GM21528 (cell line): ENCODE measurements around the gene PUDP.
"Not testable (repeated sequence)": the region's sequence is repeated elsewhere in the genome, so short reads cannot be mapped to it uniquely, and the experiment has no call there.

Experiments used
- ATAC-seq: cut with Tn5 transposase; IDR thresholded peaks from one replicate; pipeline ENCODE4 v1.9.1; 2021; ENCODE audit warnings: mild to moderate bottlenecking, moderate library complexity; ENCODE audit not compliant: unreplicated experiment, low FRiP score

Gene PUDP

DNA sequence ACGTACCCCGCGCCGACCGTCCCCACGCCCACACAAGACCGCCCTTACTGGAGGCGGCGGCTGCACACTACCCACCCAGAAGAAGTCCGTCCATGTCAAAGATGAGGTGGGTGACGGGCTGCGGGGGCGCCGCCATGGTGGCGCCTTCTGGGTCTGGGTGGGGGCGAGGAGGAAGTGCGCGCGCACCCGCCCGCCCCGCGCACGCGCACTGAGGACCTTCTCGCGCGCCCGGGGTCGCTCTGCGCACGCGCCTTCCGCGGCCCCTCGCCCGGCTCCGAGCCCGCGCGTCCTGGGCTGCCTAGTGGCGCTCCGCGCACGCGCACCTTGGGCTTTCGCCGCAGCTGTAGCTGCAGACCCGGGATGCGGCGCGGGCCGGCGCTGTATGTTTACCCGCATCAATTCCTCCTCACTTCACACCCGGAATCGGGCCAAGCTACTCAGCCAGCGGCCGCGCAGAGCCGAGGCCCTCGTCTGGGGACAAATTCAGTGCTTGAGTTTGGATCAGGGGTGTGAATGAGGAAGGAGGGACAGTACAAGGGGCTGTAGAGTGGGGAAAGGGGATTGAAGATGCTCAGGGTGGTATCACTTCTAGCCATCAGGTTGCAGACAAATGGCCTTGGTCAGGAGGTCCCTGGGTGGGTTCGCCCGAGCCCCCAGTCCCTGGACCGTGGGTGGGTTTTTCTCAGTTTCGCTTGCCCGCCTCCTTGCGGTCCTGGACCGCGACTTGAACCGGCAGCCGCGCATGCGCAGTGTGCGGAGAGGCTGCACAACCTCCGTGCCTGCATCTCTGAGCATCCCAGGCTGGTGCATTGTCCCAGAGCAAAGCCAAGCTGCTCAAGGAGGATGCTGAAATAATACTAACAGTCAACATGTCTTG, at the start of gene PUDP:
TSS of gene PUDP (minus strand) at position 176 of the 877 bp plus-strand sequence. CDS start at position 136, 40 bp downstream.
- ATAC-seq = peak; percentile 79

DNA sequence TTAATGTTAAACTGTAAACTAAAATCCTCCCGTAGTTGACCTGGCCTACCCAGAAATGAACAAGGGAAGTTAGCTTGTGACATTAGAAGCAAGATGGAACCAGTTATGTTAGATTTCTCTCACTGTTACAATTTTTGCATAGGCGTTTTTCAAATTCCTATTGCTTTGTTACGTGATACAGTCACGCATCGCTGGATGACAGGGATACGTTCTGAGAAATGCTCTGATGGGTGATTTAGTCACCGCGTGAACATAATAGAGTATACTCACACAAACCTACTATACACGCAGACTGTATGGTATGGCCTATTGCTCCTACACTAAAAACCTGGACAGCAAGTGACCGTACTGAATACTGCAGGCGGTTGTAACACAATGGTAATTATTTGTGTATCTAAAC, 46.7 kb upstream of the PUDP start:
- ATAC-seq = no peak

DNA sequence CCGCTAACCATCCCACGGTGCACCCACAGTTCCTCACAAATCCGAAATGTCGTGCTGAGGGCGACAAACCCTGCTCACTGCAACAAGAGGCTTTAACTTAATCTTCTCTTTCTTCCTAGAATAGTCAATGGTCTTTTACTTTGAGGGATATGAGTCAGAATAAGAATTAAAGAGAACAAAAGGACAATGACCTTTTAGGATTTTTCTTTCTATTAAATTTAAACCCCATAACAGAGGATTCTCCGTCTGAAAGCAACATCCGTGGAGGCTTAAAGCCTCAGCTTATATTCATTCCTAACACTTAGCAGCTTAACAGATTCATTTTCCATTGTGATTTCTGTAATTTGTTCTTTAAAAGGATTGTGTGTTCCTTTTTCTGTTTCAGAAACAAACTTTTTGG, 44.9 kb upstream of the PUDP start:
- ATAC-seq = no peak

DNA sequence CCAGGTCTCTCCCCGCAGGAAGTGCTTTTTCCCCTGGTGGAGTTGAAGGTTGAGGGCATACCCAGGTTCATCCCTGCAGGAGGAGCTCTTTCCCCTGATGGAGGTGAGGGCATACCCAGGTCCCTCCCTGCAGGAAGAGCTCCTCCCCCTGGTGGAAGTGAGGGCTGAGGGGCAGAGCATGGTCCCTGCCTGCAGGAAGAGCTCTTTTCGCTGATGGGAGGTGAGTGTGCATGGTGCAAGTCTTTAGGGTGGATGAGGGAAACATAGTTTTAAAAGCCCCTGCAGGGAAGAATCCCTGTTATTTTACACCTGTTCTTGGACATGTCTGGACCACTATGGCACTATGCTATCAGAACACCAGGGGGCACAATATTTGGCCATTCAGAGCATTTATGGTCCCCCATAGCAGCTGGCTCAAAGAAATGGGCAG, 43.7 kb upstream of the PUDP start:
- no peak for ATAC-seq

DNA sequence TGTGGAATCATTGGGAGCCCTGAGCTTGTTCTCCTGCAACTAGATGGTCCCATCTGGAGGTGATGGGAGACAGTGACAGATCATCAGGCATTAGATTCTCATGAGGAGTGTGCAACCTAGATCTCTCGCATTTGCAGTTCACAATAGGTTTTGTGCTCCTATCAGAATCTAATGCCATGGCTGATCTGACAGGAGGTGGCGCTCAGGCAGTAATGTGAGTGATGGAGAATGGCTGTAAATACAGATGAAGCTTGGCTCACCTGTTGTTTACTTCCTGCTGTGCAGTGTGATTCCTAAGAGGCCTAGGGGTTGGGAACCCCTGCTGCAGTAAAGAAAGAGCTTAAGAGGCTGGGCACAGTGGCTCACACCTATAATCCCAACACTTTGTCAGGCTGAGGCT, 42.2 kb upstream of the PUDP start:
- no peak for ATAC-seq

DNA sequence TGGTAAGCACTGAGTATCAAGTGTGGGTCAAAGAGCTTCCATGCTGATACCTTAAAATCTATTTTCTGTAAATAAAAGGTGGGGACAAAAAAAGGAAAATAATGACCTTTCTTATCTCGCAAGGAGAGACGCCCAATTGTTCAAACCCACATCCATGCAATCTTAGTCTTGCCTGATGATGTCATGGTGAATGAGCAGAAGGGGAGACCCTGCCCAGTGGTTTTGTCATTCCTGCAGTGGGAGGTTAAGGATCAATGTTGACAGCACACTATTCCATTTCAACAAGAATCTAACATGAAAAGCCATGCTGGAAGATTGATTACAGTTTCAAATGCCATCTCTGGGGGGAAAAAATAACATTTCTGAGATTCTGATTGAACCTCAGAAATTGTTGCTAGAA, 40.7 kb upstream of the PUDP start:
- no peak for ATAC-seq

DNA sequence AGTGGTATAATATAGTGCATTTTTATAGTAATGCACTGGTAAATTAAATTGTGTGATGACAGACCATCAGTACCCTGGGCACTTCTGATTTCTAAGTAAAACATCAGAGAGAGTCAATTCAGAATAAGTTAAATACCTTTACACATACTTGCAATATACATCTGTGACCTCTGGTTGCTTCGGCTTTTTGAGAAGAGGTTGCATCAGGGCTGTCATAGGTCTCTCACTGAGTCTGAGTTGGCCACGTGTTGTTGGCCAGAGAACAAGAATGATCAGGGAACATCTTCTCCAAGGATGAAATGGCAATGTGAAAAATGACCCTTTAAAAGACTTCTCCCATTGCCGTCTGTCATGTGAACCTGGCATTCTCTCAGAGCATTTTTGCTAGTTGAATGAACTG, 36.9 kb upstream of the PUDP start:
- ATAC-seq = no peak

DNA sequence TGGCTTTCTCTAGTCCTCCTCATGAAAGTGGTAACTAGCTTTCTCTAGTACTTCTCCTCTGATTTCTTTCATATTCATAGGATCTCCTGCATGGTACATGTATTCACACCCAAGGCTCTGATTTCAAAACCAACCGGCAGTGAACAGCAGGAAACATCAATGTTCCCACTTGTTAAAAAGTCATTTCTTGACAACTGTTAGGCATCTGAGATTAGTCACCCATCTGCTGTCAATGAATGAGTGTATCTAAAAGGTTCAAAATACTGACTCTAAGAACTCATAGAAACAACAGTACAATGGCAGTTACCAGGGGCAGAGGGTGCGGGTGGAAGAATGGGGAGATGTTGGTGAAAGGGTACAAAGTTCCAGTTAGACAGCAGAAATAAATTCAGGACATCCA, 31.5 kb upstream of the PUDP start:
- ATAC-seq = no peak

DNA sequence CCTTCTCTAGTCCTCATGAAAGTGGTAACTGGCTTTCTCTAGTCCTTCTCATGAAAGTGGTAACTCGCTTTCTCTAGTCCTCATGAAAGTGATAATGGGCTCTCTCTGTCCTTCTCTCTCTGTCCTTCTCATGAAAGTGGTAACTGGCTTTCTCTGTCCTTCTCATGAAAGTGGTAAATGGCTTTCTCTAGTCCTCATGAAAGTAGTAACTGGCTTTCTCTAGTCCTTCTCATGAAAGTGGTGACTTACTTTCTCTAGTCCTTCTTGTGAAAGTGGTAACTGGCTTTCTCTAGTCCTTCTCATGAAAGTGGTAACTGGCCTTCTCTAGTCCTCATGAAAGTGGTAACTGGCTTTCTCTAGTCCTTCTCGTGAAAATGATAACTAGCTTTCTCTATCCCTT, 30.9 kb upstream of the PUDP start:
- not testable (repeated sequence) for ATAC-seq

DNA sequence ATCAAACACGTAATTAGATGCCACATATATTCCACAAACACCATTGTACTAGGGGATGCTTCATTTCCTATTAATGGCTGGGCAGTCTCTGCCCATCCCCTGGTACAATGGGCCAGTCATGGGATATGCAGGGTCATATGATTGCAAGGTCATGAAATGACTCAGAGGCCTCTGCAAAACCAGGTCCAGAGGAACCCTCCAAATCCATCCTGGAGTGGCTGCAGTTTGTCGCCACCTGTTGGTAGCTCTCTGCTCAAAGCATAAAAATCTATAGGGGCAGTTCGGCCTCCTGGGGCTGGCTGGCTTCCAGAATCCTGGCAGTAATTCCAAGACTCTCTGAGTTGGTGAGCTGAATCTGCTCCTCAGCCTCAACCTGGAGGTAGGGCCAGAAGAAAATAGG, 22.9 kb upstream of the PUDP start:
- ATAC-seq = no peak

DNA sequence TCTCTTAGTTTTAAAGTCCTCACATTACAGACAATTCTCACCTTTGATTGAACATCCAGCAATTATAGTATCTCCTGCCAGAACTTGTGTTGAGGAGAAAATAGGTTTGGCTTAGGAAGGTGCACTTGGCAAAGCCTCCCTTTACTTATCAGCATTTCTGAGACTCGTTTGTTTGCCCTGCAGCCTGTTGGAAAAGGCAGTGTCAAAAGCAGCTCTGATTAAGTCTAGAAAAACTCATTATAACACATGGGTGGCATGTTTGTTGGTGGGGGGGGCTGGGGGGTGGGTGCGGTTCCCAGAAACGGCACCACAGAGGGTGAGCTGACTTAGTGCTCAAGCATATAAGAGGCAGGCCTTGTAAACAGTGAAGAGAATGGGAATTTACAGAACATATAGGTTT, 21.7 kb upstream of the PUDP start:
- ATAC-seq = no peak

DNA sequence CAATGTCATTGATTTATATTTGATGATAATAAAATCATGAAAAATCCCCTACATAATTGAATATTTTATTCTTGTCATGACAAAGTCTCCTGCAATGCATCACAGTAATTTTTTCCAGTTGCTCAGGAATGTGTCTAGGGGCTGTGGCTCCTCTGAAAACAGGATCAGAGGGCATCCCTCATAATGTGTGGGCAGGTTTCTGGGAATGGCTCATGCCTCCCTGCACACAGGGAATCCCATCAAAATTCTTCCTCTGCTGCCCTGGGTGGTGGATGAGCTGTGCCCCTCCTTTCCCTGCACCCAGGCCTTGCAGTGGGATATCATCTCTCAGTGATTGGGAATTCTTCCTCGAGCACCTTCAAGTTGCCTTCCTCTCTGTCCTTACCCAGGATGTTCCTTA, 20.4 kb upstream of the PUDP start:
- ATAC-seq = no peak

DNA sequence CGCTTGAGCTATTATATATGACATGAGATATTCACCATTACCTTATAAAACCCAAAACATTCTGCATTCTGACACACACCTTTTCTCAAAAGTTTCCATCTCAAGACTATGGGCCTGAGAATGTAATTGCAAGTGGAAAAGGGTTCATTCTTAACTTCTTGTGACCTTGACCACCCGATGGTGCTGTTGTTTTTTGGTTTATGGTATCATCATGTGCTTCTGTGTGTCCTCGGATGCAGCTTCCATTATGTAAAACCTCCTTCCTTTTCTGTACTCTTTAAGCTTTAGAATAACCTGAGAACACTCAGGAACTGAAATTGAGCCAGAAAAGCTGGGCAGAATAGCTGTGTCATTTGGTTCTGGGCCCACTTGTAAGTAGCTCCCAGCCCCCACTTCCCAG, 16.2 kb upstream of the PUDP start:
- no peak for ATAC-seq

DNA sequence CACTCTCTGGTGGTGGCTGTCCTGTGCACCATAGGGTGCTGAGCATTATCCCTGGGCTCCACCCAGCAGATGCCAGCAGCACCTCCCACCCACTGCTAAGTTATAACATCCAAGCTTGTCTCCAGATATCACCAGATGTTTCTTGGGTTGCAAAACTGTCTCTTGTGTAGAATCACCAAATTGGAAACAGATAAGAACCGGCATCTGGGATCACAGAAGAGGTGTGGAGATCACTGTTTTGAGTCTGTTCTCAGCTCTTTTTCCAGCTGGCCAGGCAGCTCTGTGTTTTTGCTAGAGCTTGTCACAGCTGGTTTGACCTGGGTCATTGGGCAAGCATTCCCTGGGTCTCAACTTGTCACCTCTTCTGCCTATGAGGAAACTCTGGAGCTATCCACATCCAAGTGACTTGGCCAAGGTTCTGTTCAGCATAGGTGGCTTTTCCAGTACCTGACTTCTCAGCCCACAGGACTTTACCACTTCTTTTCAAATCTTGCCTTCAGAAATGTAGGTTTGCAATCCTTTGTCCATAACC, 15.3 kb upstream of the PUDP start:
- ATAC-seq = no peak

DNA sequence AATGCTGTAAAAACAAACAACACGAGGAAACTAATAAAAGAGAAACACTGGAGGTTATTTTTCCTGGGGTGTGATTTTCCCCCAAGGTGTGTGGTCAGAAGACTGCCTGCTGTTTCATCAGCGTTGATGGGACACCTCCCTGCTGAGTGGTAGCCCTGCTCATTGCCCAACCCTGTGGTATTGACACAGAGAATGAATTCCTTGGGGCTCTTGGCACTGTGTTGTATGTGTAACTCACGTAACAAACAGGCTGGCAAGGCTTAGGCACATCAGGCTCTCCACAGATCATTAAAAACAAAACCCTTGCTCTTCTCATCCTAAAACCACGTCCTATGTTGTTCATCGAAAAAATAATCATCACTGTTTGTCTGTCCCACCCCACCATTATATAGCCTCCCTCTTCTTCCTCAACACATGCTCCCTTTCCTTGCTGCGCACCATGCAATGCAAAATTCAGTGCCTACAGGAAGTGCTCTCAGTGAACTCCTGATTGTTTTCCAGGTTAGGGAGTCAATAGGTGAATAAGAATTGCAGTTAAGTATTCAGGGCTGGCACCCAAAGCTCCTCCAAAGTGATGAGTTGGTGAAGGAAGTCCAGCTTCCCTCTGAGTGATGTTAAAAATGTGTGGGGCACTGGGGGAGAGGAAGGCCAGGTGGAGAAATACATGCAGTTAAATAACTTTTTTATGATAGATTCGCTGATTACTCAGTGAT, 11.4 kb upstream of the PUDP start:
- ATAC-seq = no peak

DNA sequence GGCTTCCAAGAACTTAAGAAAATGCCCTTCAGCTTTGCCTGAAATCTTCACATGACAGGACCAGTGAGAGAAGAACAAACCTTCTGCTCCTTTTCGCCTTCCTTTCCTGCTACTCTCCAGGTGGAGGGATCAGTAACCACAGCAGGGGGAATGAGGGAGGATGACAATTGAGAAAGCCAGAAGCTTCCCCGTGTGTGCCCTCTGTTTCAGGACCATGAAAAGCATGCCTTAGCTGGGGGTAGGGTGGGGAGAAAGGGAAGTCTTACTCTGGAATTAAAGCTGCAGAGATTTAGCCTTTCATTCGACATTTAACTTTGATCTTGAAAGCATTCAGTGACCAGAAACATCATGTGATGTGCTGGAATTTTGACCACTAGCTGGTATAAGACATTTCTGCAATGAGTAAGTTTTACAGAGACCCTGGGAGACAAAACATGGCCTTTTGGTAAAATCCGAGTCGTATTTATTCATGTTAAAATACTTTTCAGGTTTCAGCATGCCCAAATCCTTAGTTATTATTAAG, 10.6 kb upstream of the PUDP start:
- ATAC-seq = no peak

DNA sequence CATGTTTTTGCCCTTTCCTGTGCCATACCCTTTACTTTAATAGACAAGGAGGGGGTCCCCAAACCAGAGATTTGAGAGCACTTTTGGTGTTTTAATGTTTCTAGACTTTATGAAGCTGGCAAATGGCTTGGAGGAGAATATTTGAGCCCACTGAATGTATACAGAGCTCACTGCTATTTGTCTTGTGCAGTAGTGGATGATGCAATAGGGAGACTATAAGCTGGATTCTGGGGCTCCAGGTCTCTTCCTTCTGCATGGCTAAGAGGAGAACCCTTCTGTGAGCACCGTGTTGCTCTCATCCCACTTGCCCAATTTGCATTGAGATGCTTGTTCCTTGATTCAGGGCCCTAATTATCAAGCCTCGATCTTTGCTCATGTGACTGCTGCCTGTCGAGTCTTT, 8.9 kb upstream of the PUDP start:
- no peak for ATAC-seq

DNA sequence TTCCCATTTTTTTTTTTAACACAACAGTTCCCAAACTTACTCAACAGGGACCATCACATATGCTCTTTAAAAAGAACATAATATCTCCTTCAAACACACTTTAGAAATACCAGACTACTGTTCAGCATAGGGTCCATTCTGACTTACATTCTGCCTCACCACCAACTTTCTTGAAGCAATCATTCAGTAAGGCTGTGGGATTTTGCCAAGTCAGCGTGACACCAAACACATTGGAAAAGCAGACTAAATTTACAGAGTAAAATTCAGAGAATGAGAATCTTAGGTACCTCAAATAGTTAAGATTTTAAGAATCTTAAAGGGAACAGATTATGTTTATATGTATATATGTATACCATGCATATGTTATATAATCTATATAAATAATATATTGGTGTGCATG, 7.2 kb upstream of the PUDP start:
- no peak for ATAC-seq

DNA sequence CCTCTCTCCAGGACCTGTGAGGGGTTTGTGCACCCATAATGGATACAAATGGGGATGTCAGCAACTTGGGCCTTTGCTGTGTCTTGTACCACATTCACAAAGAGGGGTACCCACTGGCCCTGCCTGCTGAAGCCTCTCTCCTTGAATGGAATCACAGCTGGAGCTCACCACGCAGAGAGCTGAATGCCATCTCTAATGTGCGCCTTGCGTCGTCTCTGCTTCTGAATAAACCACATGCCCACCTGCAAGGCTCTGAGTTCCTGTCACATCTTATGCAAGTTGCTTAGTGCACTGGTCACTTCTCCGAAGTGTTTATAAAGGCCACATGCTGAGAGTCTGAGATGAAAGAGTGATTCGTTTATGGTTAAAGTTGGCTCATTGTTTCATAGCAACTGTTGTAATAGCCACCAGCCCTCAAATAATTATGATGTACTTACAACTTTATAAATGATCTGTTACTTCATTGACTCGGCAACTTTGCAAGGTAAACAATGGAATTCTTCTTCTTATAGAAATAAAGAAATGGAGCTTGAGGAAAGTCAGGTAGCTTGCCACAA, 6.2 kb upstream of the PUDP start:
- ATAC-seq = no peak

DNA sequence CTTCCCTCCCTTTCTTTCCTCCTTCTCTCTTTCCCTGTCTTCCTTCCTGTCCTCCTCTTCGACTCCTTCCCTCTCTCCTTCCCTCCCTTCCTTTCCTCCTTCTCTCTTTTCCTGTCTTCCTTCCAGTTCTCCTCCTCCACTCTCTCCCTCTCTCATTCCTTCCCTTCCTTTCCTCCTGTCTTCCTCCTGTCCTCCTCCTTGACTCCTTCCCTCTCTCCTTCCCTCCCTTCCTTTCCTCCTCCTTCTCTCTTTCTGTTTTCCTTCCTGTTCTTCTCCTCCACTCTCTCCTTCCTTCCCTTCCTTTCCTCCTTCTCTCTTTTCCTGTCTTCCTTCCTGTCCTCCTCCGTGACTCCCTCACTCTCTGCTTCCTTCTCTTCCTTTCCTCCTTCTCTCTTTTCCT, 5.3 kb upstream of the PUDP start:
- no peak for ATAC-seq

DNA sequence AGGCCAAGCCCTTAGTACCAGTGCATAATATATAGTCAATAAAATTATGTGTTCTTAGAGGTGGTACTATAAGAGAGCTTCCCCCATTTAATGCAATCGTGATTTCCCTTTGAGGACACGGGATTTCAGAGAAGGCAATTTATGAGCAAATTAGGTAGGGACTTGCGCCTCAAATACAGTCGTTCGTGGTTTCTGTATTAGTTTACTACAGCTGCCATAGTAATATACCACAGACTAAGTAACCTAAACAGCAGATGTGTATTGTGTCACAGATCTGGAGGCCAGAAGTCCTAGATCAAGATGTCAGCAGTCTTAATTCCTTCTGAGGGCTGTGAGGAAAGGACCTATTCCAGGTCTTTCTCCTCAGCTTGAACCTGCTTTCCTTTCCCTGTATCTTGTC, 1.5 kb upstream of the PUDP start:
- no peak for ATAC-seq
